ENCODE data around the gene CASD1.

DNA sequence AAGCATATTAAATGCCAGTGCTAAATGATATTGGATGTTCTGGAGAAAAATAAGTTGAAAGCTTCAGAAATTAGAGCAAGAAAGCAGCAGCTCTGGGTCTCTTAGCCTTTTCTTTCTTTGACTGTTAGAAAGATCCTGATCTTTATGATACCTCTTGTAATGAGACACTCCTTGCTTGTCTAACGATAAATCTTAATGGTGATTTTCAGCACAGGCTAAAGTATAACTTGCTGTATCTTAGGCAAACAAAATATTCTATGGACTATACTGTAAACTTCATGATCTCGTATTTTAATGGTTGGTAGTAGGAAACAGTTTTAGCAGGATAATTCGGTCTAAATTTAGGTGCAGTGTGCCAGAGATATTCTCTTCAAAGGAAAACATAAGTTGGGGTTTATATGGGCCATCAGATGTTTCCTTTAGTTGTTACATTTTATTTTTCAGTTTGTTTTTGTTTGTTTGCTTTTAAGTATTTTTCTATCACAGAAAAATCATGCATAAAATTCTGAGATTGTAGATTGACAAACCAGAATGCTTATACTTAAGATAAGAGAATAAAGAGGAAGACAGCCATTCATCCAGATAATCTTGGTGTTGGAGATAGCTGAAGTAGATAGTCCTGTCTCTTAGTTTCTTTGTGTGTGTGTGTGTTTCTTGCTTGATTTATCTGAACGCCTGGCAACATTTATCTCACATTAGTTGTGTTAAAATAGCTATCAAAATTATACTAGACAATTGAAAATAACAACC, 4.7 kb downstream of the CASD1 start:
- no peak for TF ChIP-seq CTCF (IDR thresholded peaks at IDR 0.05)
- no peak for TF ChIP-seq POLR2AphosphoS5 (IDR thresholded peaks at IDR 0.05)
- TF ChIP-seq EP300 (IDR thresholded peaks at IDR 0.05): no peak
- TF ChIP-seq POLR2A (IDR thresholded peaks at IDR 0.05): no peak

Data from sigmoid colon (tissue), 4 donors.